NOMO-1 treated with dmso at 0.1 percent for 144 hours (cell line): ENCODE results near the gene ICAM1.
"Not testable (repeated sequence)": the region's sequence is repeated elsewhere in the genome, so short reads cannot be mapped to it uniquely, and the experiment has no call there.

Experiments
- DNase-seq: peaks from one replicate; lab custom pipeline; 2025; ENCODE audit not compliant: unreplicated experiment; lab: John Stamatoyannopoulos, UW

Gene ICAM1

GRCh38 chr19:10270616-10271394, at the start of gene ICAM1:
TSS of gene ICAM1 (plus strand) at chr19:10271120. CDS start at chr19:10271160, 40 bp downstream.
- DNase-seq: peak; percentile 31

- DNase-seq: no peak
Measured at GRCh38 chr19:10222201-10222890, 48.6 kb upstream of the ICAM1 start.

GRCh38 chr19:10223488-10224213, 47.3 kb upstream of the ICAM1 start:
- DNase-seq: no peak

- DNase-seq: no peak
Measured at GRCh38 chr19:10224337-10224736, 46.6 kb upstream of the ICAM1 start.

GRCh38 chr19:10226021-10226375, 44.9 kb upstream of the ICAM1 start:
- no peak for DNase-seq

- DNase-seq: no peak
Measured at GRCh38 chr19:10226376-10227025, 44.4 kb upstream of the ICAM1 start.

- DNase-seq: no peak
Measured at GRCh38 chr19:10227026-10227971, 43.6 kb upstream of the ICAM1 start.

GRCh38 chr19:10228393-10228792, 42.5 kb upstream of the ICAM1 start:
- no peak for DNase-seq

GRCh38 chr19:10228920-10229319, 42.0 kb upstream of the ICAM1 start:
- no peak for DNase-seq

- DNase-seq: no peak
Measured at GRCh38 chr19:10230173-10230860, 40.6 kb upstream of the ICAM1 start.

- peak; percentile 38 for DNase-seq
Measured at GRCh38 chr19:10230861-10231611, 39.9 kb upstream of the ICAM1 start, which contains the start of gene S1PR2. TSS of gene S1PR2 (minus strand) at chr19:10231331. CDS start at chr19:10224905, 6,426 bp downstream.

GRCh38 chr19:10231612-10232228, 39.2 kb upstream of the ICAM1 start:
- no peak for DNase-seq

GRCh38 chr19:10233946-10234345, 37.0 kb upstream of the ICAM1 start:
- DNase-seq: no peak

GRCh38 chr19:10235003-10235402, 35.9 kb upstream of the ICAM1 start:
- DNase-seq: no peak

GRCh38 chr19:10235409-10235808, 35.5 kb upstream of the ICAM1 start:
- DNase-seq: not testable (repeated sequence)

GRCh38 chr19:10237702-10238101, 33.2 kb upstream of the ICAM1 start:
- DNase-seq: no peak

- no peak for DNase-seq
Measured at GRCh38 chr19:10238172-10238783, 32.6 kb upstream of the ICAM1 start.
